Bone marrow (tissue), 2 donors: Measurements from ENCODE around the gene CDC42.

Experiments used
- DNase-seq, 2 donors: peaks; one replicate each; lab custom pipeline; 2025; lab: John Stamatoyannopoulos, UW

The CDC42 gene

DNA sequence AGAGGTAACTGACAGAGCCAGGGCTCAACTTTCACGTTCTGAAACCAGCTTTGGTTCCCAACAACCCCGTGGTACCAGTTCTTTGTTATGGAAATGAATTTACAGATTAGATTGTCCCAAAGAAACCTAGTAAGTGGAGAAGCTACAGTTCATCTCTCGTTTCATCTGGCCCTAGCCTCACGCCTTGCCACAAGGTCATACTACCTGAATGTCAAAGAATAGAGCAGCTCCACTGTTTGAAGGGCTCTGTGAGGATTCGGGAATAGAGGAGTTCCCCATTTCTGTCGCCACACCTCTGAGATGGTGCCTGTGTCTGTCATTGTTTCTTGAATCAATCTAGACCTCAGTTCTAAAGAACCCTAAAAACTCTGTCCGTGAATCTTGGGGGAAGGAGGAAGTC, 15.0 kb upstream of the CDC42 start:
- no peak for DNase-seq

DNA sequence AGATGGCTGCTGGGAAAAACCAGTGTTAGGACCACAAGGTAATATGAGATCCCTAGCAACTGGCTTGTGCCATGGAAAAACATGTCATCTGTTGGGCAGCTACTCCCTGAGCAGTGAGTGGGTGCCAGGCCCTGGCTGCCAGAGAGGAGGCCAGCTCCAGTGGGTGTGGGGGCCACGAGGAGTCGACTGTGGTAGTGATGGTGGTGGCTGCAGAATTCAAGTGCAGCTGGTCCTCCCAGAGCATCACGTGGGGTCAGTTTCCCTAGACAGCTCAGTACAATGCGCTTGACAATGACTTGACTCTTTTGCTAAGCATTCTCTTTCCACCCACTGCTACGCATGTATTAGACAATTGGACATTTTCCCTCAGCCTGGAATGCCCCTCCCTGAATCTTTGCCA, 14.5 kb upstream of the CDC42 start:
- no peak for DNase-seq

DNA sequence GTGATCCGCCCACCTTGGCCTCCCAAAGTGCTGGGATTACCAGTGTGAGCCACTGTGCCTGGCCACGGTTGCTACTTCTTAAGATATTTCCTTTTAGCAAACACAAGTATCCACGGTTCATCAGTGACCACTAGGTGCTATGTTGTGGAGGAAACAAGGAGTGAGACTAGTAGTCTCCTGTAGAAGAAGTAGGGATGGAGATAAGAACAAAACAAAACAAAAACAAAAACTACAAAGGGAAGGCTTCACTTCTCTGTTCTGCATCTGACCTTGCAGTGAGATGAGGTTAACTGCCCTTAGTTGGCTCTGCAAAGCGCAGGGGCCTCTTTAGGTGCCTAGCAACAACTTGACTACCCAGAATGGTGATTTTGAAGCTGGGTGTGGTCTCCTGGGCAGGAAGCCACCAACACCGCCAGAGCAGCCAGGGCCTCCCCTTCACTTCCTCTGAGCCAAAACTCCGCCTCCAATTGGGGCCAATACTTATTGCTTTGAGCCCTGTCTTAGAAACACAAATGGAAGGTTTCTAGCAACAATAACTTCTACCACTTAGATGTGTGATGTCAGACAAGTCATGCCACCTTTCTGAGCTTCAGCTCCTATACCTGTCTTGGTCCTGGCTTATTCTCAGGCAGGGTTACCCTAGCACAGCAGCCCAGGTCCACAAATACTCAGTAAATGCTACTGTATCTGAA, 12.8 kb upstream of the CDC42 start:
- DNase-seq, result peak; percentile 45 to 83

DNA sequence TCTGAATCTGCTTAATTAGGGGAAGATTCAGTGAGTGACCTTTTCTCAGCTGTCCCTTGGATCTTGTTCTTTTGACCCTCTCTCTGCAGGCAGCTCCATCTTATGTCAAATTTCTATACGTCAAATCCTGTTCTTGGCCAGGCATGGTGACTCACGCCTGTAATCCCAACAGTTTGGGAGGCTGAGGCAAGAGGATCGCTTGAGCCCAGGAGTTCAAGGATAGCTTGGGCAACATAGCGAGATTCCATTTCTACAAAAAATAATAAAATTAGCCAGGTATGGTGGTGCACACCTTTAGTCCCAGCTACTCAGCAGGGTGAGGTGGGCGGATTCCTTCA, 12.3 kb upstream of the CDC42 start:
- DNase-seq, result no peak

DNA sequence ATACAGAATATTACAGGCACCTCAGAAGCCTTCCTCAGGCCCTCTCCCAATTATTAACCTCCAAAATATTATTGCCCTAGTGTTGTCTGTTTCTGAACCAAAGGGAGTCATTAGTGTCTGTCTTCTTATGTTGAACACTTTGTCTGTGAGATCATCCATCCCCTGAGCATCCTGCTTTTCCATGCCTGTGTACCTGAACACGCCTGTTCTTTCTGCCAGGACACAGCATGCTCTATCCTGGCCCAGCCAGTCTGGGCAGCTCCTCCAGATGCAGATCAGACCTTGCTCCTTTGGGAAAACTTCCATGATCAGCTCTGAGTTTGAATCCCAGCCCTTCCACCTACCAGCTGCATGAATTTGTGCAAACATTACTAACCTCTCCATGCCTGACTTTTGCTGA, 11.0 kb upstream of the CDC42 start:
- DNase-seq, result no peak

DNA sequence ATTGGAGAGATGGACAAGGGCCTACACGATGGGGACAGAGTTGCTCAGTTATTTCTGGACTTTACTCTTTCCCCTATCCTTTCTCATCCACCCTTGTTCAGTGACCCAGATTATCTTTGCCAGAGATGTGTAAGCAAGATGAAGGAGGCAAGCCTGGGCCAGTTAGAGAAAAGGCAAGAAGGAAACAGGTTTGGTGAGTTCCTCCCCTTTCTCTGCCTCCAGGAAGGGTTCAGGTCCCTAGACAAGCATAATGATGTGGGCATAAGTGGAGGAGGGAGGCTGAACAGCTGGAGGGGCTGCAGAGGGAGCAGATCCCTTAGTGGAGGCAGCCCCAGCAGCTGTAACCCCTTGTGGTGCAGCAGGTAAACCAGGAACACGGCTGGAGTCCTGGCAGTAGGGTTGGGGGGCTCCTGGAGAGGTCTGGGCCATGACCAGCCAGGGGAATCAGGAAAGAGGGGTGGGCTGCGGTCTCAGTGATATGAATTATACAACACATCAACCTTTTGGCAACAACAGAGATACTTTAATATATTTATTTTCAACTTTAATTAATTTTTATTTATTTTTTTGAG, 9.2 kb upstream of the CDC42 start:
- DNase-seq, result no peak

DNA sequence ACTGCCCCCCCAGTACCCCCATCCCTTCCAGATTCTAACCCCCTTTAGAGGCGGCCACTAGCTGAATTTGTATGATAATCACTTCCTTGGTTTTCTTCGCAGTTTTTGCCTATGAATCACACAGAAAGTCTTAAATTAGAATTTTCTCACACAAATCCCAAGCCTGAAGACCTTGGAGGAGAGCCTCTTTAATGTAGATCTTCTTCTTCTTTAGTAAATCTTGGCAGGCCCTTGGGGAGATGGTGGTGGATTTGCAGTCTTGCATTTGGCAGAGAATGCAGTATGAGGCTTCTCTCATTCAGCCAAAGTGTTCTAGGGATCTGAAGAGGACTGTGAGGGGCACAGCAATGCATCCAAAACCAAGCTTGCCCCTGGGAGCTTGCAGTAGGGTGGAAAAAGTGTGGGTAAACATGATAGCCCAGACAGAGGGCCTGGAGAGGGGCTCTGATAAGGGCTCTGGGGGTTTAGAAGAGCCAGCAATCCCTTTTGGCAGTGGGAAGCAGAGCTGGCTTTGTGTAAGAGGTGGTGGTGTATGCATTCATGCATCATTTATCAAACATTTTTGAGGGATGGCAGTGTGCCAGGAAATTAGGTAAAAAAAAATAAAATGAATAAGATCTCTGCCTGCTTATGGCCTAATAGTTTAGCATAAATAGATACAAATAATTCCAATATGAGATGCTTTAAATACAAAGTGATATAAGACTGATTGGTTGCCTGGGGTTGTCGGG, 7.7 kb upstream of the CDC42 start:
- DNase-seq, result no peak

DNA sequence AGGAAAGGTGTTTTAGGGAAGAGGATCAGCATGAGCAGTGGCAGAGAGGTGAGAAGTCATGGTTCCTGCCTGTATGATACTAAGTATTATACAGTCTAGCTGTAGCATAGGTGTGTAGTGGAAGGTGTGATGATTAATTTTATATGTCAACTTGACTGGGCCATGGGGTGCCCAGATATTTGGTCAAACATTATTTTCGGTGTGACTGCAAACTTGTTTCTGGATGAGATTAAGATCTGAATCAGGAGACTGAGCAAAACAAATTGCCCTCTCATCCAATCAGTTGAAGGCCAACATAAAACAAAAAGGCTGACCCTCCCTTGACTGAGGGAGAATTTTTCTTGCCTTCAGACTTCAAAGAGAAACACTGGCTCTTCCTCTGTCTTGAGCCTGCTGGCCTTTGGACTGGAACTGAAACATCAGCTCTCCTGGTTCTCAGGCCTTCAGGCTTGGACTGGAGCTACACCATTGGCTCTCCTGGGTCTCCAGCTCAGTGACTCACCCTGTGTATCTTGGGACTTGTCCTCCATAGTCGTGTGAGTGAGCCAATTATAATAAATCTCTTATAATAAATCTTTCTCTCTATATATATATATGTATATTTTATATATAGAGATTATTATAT, 6.8 kb upstream of the CDC42 start:
- DNase-seq, result no peak

DNA sequence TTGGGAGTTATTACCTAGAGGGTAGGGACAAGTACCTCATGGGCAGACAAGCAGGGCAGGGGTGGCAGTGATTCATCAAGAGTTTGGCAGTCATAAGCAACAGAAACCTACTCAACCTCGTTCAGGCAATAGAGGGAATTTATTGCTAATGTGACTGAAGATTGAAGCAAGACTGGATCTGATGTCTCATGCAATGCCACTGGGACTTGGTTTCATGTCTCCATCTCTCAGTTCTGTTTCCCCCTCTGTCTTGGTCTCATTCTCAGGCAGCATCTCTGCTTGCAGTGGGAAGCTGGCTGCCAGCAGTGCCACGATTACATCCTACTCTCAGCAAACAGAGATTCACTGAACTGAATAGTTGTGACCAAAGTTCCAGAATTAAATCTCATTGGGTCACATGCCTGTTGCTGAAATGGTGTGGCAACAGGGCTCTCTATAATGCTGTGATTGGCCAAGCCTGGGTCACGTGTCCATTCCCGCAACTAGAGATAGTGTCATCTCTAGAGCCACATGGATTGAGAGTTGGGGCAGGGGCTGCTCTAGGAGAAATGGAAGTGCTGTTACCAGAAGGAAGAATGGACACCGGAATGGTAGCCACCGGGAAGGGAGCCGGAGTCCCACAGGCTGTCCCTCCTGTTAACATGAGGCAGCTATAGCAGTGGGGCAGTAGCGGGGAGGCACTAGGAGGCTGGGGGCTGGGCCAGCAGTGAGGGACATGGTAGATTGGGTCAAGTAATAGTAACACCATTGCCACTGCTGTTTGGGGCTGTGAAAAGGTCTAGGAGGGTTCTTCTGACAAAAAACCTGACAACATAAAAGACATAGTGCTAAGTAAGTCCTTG, 3.9 kb upstream of the CDC42 start:
- DNase-seq, result peak in 1 of 2 donors; percentile 3

DNA sequence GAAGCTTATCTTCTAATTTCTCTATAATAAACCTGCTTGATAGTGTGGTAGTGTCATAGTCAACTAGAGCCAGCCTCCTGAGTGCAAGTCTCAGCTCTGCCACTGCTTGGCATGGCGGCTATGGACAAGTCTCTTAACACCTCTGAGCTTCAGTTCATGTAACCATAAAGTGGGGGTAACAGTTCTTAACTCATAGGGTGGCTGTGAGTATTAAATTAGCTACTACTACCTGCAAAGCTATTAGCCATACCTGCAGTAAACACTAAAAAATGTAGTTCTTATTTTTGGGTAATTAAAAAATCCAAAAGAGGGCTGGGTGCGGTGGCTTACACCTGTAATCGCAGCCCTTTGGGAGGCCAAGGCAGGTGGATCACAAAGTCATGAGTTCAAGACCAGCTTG, 2.2 kb upstream of the CDC42 start:
- DNase-seq, result no peak

DNA sequence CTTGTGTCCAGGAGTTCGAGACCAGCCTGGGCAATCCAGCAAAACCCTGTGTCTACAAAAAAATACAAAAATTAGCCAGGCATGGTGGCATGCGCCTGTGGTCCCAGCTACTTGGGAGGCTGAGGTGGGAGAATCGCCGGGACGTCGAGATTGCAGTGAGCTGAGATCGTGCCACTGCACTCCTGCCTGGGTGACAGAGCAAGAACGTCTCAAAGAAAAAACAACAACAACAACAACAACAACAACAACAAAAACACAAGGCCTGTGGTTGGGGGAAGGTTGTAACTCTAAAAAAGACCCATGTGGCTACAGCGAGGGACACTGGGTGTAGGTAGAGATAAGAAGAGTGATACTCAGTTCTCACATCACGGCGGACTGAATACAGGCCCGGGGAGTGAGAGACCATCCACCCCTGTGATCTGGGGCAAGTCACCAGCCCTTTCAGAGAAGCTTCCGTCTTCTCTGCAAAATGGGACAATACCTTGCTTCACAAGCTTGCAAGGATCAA, 848 bp upstream of the CDC42 start:
- no peak for DNase-seq

DNA sequence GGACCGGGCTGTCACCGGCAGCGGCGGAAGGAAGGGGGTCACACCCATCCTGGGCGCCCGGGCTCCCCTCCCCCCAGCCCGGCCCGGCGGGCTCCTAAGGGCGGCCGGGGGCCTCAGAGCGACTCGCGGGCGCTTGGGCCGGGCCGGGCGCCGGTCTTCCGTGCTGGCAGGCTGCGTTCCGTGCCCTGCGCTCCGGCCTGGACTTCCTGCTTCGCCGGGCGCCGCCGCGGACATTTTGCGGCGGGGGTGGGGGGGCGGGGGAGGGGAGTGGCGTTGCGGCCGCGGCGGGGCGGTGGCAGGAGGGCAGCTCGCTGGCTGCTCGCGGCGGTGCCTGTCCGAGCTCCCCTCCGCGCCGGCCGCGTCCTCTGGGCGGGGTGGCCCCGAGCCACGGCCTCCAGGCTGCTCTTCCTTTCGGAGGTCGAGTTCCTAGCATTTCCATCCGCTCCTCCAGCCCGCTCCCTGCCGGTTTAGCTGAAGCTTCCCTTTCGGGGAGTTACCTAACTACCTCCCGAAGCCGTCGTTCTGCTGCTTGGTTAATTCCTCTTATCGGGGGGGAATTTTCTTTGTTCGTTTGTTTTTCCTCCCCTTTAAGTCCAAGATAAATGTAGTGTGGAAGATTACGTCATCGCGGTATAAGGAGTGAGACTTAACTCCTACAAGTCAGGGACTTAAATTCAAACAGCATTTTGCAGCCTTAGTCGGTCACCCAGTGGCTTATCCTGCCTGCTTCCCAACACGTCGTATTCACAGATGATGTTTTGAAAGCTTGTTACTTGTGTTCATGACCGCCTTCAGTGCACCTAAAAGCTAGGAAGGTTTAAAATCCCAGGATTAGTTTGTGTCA, 730 bp downstream of the CDC42 start:
- DNase-seq, result peak; percentile 27 to 60

DNA sequence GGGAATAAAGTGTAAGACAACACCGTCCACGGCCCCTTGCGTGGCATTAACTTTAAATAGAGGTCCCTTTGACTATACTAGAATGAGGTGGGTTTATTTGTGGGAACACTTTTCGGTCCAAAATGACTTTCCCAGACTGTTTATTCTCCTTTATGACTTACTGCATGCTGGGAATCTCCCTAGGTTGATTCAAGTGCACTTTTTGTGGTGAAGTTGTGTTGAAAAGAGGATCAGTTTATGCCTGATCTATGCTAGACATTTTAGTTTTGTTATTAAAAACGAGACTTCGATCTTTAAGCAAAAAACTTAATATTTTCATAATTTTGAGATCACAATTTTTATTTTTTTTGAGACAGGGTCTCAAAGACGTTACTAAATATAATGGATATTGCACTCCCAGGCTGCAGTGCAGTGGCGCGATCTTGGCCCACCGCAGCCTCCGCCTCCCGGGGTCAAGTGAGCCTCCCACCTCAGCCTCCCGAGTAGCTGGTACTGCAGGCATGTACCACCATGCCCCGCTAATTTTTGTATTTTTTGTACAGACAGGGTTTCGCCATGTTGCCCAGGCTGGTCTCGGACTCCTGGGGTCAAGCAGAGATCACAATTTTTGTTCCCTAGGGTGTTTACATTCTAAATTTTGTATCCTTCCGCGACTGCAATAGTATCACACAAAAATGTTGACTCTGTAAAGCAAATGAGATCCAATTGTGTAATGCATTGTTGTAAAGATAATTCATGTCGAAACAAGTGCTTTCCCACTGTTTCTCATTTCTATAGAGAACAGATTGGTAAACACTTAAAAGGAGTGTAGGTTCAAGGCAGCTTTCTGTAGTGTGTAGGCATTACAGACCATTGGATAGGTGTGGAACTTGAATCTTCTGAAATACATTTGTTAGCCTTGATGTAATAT, 1.6 kb downstream of the CDC42 start:
- no peak for DNase-seq

DNA sequence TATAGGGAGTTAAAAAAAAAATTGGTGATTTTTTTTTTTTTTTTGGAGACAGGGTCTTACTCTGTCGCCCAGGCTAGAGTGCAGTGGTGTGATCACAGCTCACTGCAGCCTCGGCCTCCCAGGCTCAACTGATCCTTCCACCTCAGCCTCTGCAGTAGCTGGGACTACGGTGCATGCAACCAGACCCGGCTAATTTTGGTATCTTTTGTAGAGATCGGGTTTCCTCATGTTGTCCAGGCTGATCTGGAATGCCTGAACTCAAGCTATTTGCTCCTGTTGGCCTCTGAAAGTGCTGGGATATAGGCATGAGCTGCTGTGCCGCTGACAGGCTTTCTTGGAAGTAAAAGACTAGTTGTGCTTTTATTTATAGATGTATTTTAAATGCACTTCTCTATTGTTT, 3.0 kb downstream of the CDC42 start:
- DNase-seq, result no peak

DNA sequence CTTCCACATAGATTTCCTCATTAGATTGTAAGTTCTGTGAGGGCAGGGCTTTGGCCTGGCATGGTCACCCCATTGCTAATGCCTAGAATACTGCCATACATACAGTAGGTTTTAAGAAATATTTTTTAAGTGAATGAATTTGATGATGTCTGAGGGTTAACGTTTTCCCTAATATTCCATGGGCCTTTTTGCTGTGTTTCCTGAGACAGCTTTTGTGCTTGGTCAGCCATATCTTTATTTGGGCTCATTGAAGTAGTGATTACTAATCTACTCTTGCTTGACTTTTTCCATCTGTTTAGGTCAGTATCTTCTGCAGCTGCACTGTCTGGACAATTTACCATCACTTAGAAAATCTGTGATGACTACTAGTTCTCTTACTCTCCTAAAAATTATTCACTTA, 3.5 kb downstream of the CDC42 start:
- DNase-seq, result no peak

DNA sequence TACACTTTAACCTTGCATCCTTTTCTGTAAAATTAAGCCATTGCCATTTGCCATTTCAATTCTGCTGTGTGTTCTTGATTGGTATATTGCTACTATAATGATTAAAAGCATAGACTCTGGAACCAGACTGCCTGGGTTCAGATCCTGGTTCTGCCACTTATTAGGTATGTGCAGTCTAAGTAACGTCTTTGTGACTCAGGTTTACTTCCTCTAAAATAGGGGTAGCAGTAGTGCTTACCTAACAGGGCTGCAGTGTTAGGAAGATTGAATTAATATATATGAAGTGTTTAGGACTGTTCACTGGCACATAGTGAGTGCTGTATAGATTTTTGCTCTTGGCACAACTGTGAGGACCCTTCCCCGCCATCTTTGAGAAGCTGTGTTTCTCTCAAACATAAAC, 4.4 kb downstream of the CDC42 start:
- no peak for DNase-seq

DNA sequence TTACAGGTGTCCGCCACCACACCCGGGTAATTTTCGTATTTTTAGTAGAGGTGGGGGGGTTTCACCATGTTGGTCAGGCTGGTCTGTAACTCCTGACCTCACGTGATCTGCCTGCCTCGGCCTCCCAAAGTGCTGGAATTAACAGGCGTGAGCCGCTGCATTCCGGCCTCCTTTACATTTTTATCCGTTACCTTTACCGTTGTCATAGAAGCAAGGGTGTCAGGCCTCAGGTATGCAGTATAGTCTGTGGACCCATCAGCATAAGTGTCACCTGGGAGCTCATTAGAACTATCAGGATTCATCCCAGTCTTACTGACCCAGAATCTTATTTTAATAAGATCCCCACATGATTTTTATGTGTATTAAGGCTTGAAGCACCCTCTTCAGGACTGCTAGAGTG, 5.4 kb downstream of the CDC42 start:
- DNase-seq, result no peak

DNA sequence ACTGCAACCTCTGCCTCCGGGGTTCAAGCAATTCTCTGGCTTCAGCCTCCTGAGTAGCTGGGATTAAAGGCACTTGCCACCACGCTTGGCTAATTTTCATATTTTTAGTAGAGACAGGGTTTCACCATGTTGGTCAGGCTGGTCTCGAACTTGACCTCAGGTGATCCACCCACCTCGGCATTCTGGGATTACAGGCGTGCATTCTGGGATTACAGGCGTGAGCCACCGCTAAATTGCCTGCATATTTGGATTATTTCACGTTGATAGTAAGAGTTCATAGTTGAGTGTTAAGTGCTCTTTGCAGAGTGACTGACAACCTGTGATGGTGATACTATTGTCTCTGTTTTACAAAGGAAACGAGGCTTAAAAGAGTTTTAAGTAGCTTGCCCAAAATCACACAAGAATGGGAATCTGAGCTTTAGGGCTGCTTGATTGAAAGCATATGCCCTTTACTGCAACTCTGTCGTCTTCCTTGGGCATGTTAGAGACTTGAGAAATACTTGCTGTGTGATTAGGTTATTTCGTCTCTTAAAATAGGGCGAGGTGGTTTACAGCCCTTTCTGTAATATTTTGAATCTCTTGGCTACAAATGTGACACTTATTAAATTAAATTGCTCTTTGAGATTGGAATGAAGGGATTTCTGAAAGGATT, 12.4 kb downstream of the CDC42 start:
- no peak for DNase-seq

DNA sequence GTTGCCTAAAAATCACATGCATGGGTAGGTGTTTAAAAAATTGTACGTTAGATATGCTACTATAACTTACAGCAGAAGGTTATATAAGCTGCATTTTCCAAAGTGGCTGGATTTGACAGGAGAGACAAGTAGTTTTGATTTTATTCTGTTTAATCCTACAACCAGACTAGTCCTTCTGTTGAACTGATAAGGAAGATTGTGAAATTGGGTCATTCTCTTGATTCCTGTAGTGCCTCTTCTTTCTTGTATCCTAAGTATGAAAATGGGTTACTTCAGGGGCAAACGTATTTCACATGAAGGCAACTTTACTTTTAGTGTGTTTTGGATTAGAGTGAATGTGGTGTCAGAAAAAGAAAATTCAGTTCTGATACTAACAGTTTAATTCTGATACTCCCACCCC, 19.0 kb downstream of the CDC42 start:
- DNase-seq, result no peak

DNA sequence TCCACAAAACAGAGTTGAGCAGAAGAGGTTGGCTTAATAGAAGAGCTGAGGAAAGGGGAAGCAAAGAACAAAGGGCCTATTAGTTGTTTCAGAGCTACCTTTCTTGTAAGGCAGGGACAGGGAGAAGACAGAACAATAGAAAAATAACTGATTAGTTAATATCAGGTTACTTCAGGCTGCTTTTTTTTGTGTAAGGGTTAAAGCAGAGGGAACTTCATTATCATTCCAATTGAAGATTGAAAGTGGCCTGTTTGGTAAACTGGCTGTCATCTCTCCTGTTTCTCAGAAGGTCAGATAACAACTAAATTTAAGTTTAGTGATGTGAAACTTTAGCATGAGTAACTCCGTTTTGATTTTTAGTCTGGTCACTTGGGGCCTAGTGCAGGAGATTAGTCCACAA, 22.3 kb downstream of the CDC42 start:
- no peak for DNase-seq
